Measurements from ENCODE around the gene EBF4. TPM values are rescaled to one million over a fixed set of nuclear protein-coding genes. Genes with fewer than 3 reads are reported as not detected.

EBF4 gene
- polyA plus RNA-seq, 1 donor from 2014 or later = 13.2 TPM

DNA sequence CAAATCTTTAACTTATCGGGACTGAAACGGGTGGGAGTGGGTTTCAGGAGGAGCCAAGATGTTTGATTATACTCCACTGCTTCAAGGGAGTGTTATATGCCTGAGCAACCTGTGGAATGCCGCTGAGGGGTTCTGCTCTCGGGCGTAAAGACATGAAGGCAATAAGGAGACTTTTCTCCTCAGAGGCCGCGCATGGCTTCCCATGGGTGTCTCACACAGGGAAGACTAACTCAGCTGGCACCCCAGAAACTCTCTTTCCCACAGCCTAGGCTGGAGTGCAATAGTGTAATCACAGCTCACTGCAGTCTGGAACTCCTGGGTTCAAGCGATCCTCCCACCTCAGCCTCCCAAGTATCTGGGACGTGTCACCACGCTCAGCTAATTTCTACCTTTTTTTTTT, 117.1 kb downstream of the EBF4 start:
- peaks cover 23% of the 10 kb centered on the region for H3K27me3 ChIP-seq (ENCODE audit: insufficient read depth, low read depth, low read length)
- no peak overlapping the region for H3K27ac ChIP-seq (ENCODE audit: low read length)
- peaks cover 9% of the 10 kb centered on the region for H3K9me3 ChIP-seq (ENCODE audit: low read length)

More for the DNA sequence above, 117.1 kb downstream of the EBF4 start:
- Histone ChIP-seq H3K36me3 (ENCODE audit: insufficient read depth, low read length) (no peaks in the 10 kb centered on the region), H4K20me1 (ENCODE audit: insufficient read depth) (no peaks in the 10 kb centered on the region), H3K9me2 (ENCODE audit: insufficient read depth, low read length) (no peaks in the 10 kb centered on the region), H2AFZ (ENCODE audit: low read depth, low read length) (no peak overlapping the region), H3K79me2 (replicated peaks; ENCODE audit: insufficient read depth, low read length) (no peaks in the 10 kb centered on the region), H3F3A (ENCODE audit: insufficient read depth, low read length, poor library complexity, severe bottlenecking) (no peaks in the 10 kb centered on the region), H3K4me3 (ENCODE audit: low read length) (no peak overlapping the region), H3K4me2 (ENCODE audit: low read length) (no peak overlapping the region), H3K9ac (ENCODE audit: low read length) (no peak overlapping the region)
- TF ChIP-seq CTCF (IDR thresholded peaks at IDR 0.05; ENCODE audit: poor library complexity, severe bottlenecking) = no peak
- TF ChIP-seq, protein P1, sequence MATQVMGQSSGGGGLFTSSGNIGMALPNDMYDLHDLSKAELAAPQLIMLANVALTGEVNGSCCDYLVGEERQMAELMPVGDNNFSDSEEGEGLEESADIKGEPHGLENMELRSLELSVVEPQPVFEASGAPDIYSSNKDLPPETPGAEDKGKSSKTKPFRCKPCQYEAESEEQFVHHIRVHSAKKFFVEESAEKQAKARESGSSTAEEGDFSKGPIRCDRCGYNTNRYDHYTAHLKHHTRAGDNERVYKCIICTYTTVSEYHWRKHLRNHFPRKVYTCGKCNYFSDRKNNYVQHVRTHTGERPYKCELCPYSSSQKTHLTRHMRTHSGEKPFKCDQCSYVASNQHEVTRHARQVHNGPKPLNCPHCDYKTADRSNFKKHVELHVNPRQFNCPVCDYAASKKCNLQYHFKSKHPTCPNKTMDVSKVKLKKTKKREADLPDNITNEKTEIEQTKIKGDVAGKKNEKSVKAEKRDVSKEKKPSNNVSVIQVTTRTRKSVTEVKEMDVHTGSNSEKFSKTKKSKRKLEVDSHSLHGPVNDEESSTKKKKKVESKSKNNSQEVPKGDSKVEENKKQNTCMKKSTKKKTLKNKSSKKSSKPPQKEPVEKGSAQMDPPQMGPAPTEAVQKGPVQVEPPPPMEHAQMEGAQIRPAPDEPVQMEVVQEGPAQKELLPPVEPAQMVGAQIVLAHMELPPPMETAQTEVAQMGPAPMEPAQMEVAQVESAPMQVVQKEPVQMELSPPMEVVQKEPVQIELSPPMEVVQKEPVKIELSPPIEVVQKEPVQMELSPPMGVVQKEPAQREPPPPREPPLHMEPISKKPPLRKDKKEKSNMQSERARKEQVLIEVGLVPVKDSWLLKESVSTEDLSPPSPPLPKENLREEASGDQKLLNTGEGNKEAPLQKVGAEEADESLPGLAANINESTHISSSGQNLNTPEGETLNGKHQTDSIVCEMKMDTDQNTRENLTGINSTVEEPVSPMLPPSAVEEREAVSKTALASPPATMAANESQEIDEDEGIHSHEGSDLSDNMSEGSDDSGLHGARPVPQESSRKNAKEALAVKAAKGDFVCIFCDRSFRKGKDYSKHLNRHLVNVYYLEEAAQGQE (IDR thresholded peaks at IDR 0.05; ENCODE audit: borderline replicate concordance) = no peak
- no peak for TF ChIP-seq RAD21 (conservative IDR thresholded peaks at IDR 0.05)
- no peak for TF ChIP-seq POLR2AphosphoS5 (IDR thresholded peaks at IDR 0.05)
- TF ChIP-seq SMC3 (conservative IDR thresholded peaks at IDR 0.05; ENCODE audit: poor library complexity) = no peak
- no peak for TF ChIP-seq MXI1 (conservative IDR thresholded peaks at IDR 0.05; ENCODE audit: poor library complexity, severe bottlenecking)
- TF ChIP-seq EP300 (conservative IDR thresholded peaks at IDR 0.05; ENCODE audit: poor library complexity, severe bottlenecking) = no peak
- TF ChIP-seq EZH2 (IDR thresholded peaks at IDR 0.05; ENCODE audit: borderline replicate concordance, insufficient read depth, low read length, poor library complexity, severe bottlenecking) = no peak
- TF ChIP-seq TAF1 (IDR thresholded peaks at IDR 0.05; ENCODE audit: low read depth) = no peak

Small RNAs within 50 kb of the gene (small RNA-seq; reads per million reads assigned to genes)
- gene SNORA51 = 0 reads per million in 3 experiments
- 0 reads per million in 3 experiments for gene SNORD110
- 0 reads per million in 3 experiments for gene SNORD56
- gene SNORD57 = 0 reads per million in 3 experiments
- gene SNORD86 = 0 reads per million in 3 experiments

Other genes with a start within 250 kb of the EBF4 start
- 289 and 335 TPM in 2 replicates for gene SNRPB, start 222.0 kb upstream of the EBF4 start, polyA plus RNA-seq
- 10.5 and 14.3 TPM in 2 replicates for gene ZNF343, start 183.9 kb upstream of the EBF4 start, polyA plus RNA-seq
- 0.11 and 0.66 TPM in 2 replicates for gene TMC2, start 156.2 kb upstream of the EBF4 start, polyA plus RNA-seq
- gene NOP56, start 40.1 kb upstream of the EBF4 start, polyA plus RNA-seq = 184 and 188 TPM in 2 replicates
- gene IDH3B, start 28.6 kb upstream of the EBF4 start, polyA plus RNA-seq = 296 and 307 TPM in 2 replicates
- 42.1 and 44.0 TPM in 2 replicates for gene CPXM1, start 107.8 kb downstream of the EBF4 start, polyA plus RNA-seq
- gene C20orf141, start 122.2 kb downstream of the EBF4 start, polyA plus RNA-seq = not detected in 2 replicates
- not detected in 2 replicates for gene TMEM239, start 123.6 kb downstream of the EBF4 start, polyA plus RNA-seq
- gene PCED1A, start 147.9 kb downstream of the EBF4 start, polyA plus RNA-seq = 132 and 156 TPM in 2 replicates
- gene VPS16, start 148.0 kb downstream of the EBF4 start, polyA plus RNA-seq = 117 and 150 TPM in 2 replicates
- 68.2 and 69.1 TPM in 2 replicates for gene PTPRA, start 180.7 kb downstream of the EBF4 start, polyA plus RNA-seq

All from neural cell (in vitro differentiated cells).